Measurements from ENCODE around the gene PRSS50.

DNA sequence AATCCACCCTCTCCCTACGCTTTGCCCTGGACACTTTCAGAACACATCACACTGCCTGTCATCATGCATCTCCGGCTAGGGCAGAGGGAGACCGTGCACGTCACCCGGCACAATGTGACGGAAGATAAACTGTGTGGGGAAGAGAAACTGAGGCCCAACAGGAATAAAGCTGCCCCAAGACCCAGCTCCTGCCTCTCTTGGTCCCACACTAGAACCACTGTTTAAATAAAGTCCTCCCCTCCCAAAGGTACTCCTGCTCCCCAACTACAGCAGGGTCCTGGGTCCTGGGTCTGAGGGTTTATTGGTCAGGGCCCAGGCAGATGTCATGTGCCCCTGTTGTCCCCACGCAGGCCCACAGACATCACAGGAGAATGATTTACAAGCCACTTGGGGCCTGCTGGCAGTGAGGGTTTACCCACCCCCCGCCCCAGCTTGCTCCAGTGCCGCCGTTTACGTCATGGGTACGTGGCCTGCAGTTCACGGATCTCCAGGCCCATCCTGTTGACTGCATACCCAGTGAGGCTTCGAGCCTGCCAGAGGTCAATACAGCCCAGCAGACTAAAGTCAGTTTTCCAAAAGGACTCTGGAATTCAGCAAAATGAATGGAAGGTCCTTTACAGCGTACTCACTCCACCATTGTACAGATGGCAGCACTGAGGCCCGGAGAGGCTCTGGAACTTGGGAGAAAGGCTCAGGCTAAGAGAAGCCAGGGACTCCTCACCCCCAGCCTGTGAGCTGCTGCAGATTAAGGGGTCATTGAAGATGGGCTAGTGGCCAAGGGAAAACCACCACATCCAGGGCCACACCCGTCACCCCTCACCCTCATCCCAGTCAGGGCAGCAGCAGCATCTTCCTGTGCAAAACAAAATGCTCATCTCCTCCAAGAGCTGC is 47.4 kb downstream of the PRSS50 start:
- TF ChIP-seq, protein P1, sequence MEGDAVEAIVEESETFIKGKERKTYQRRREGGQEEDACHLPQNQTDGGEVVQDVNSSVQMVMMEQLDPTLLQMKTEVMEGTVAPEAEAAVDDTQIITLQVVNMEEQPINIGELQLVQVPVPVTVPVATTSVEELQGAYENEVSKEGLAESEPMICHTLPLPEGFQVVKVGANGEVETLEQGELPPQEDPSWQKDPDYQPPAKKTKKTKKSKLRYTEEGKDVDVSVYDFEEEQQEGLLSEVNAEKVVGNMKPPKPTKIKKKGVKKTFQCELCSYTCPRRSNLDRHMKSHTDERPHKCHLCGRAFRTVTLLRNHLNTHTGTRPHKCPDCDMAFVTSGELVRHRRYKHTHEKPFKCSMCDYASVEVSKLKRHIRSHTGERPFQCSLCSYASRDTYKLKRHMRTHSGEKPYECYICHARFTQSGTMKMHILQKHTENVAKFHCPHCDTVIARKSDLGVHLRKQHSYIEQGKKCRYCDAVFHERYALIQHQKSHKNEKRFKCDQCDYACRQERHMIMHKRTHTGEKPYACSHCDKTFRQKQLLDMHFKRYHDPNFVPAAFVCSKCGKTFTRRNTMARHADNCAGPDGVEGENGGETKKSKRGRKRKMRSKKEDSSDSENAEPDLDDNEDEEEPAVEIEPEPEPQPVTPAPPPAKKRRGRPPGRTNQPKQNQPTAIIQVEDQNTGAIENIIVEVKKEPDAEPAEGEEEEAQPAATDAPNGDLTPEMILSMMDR (IDR thresholded peaks at IDR 0.05; ENCODE audit: low read depth, low read length, missing input control), result no peak
- TF ChIP-seq NR2F2 (IDR thresholded peaks at IDR 0.05) (no peak), JUND (IDR thresholded peaks at IDR 0.05) (no peak), TAF1 (conservative IDR thresholded peaks at IDR 0.05) (no peak), SP1 (IDR thresholded peaks at IDR 0.05) (no peak), EGR1 (IDR thresholded peaks at IDR 0.05; ENCODE audit: low read depth in 2 of 2) (no peak)
- TF ChIP-seq, protein P2, sequence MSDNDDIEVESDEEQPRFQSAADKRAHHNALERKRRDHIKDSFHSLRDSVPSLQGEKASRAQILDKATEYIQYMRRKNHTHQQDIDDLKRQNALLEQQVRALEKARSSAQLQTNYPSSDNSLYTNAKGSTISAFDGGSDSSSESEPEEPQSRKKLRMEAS (IDR thresholded peaks at IDR 0.05), result no peak
- TF ChIP-seq, protein P3, sequence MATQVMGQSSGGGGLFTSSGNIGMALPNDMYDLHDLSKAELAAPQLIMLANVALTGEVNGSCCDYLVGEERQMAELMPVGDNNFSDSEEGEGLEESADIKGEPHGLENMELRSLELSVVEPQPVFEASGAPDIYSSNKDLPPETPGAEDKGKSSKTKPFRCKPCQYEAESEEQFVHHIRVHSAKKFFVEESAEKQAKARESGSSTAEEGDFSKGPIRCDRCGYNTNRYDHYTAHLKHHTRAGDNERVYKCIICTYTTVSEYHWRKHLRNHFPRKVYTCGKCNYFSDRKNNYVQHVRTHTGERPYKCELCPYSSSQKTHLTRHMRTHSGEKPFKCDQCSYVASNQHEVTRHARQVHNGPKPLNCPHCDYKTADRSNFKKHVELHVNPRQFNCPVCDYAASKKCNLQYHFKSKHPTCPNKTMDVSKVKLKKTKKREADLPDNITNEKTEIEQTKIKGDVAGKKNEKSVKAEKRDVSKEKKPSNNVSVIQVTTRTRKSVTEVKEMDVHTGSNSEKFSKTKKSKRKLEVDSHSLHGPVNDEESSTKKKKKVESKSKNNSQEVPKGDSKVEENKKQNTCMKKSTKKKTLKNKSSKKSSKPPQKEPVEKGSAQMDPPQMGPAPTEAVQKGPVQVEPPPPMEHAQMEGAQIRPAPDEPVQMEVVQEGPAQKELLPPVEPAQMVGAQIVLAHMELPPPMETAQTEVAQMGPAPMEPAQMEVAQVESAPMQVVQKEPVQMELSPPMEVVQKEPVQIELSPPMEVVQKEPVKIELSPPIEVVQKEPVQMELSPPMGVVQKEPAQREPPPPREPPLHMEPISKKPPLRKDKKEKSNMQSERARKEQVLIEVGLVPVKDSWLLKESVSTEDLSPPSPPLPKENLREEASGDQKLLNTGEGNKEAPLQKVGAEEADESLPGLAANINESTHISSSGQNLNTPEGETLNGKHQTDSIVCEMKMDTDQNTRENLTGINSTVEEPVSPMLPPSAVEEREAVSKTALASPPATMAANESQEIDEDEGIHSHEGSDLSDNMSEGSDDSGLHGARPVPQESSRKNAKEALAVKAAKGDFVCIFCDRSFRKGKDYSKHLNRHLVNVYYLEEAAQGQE (IDR thresholded peaks at IDR 0.05), result no peak
- TF ChIP-seq, protein P4, sequence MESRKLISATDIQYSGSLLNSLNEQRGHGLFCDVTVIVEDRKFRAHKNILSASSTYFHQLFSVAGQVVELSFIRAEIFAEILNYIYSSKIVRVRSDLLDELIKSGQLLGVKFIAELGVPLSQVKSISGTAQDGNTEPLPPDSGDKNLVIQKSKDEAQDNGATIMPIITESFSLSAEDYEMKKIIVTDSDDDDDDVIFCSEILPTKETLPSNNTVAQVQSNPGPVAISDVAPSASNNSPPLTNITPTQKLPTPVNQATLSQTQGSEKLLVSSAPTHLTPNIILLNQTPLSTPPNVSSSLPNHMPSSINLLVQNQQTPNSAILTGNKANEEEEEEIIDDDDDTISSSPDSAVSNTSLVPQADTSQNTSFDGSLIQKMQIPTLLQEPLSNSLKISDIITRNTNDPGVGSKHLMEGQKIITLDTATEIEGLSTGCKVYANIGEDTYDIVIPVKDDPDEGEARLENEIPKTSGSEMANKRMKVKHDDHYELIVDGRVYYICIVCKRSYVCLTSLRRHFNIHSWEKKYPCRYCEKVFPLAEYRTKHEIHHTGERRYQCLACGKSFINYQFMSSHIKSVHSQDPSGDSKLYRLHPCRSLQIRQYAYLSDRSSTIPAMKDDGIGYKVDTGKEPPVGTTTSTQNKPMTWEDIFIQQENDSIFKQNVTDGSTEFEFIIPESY (IDR thresholded peaks at IDR 0.05), result no peak

Measured in liver (tissue), 3 donors.